Breast epithelium (tissue), 4 donors: ENCODE results near the gene DYNC1I1. TPM values are rescaled to one million over a fixed set of nuclear protein-coding genes. Genes with fewer than 3 reads are reported as not detected.

ENCODE experiments used
- DNase-seq, 2 donors: peaks; one replicate each; pipeline ENCODE4 v3.0.0-alpha.2; 2019; ENCODE audit warnings: low spot score in 2 of 2
- H3K27ac ChIP-seq, 2 donors: fragments of 200-600 bp; sonication (generic) in 1 of 2; one replicate each; pipeline ENCODE4 v1.5.1; 2016 to 2019; ENCODE audit warnings: mild to moderate bottlenecking in 1 of 2
- H3K27me3 ChIP-seq, 2 donors: fragments of 200-600 bp; sonication (generic) in 1 of 2; one replicate each; pipeline versions ENCODE4 v1.5.1 to v1.6.0; 2017 to 2019; ENCODE audit warnings: control low read depth in 1 of 2, mild to moderate bottlenecking in 1 of 2
- H3K36me3 ChIP-seq: fragments of 200-600 bp; one replicate; pipeline ENCODE4 v1.5.1; 2019
- H3K4me1 ChIP-seq, 2 donors: fragments of 200-600 bp; sonication (generic); one replicate each; pipeline ENCODE4 v1.5.1; 2016 to 2019; ENCODE audit warnings: control low read depth in 1 of 2
- H3K4me3 ChIP-seq, 3 donors: fragments of 200-600 bp; sonication (generic); 1 replicate in 2 of 3; 2 replicates in 1 of 3; pipeline ENCODE4 v1.5.1; 2016 to 2019; ENCODE audit warnings: mild to moderate bottlenecking in 3 of 3, moderate library complexity in 2 of 3
- H3K9me3 ChIP-seq, 2 donors: fragments of 200-600 bp; sonication (generic) in 1 of 2; one replicate each; pipeline ENCODE4 v1.5.1; 2016 to 2019; ENCODE audit warnings: control low read depth in 1 of 2
- POLR2A ChIP-seq: fragments of 450-650 bp; IDR thresholded peaks from one replicate; pipeline ENCODE4 v1.6.1; 2016; ENCODE audit warnings: antibody characterized with exemption, mild to moderate bottlenecking, moderate library complexity
- POLR2AphosphoS5 ChIP-seq, 3 donors: sonication (generic); formaldehyde crosslinking; IDR thresholded peaks; one replicate each; pipeline ENCODE4 v1.6.1; 2017; ENCODE audit warnings: antibody characterized with exemption in 3 of 3
- intact Hi-C: fragments of 100-400 bp; cut with DNase I; formaldehyde crosslinking; loops from one replicate; pipeline ENCODE4 v1.15.1; 2023; ENCODE audit warnings: low total_unique reads
- total RNA-seq, 3 donors: library from RNA; depleted of rRNA; stranded (reverse); fragments of >200 nt; gene quantifications; one replicate each; pipeline ENCODE4 v1.1.0, GENCODE V29; 2016
- TF ChIP-seq, protein P1 (sequence below), 3 donors: fragments of 450-650 bp; IDR thresholded peaks; one replicate each; pipeline ENCODE4 v1.5.1; 2016 to 2017; ENCODE audit warnings: antibody characterized with exemption in 3 of 3, mild to moderate bottlenecking in 3 of 3, moderate library complexity in 3 of 3

Gene DYNC1I1
- total RNA-seq, 3 donors from 2014 or later = 5.7 to 7.7 (median 6.6) TPM

DNA sequence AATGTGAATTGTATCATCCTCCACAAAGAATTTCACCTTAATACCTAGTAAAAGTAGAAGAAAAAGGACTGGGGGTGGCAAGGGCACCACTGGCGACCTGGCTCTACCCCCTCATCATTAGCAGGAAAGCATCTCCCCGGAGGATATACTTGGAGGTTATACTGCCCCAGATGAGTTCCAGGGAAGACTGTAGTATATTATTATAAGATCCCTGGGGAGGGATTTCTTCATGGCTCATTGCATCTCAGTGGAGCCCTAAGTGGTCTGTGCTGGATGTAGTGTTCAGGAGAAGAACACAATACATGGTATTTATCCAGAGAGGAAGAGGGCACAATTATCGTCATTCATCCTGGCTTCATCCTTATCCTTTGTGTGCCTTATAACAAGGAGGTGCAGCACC lies 14.2 kb upstream of the DYNC1I1 start:
- H3K27me3 ChIP-seq = no peaks in the 10 kb centered on the region
- TF ChIP-seq POLR2A = no peak
- TF ChIP-seq, protein P1, sequence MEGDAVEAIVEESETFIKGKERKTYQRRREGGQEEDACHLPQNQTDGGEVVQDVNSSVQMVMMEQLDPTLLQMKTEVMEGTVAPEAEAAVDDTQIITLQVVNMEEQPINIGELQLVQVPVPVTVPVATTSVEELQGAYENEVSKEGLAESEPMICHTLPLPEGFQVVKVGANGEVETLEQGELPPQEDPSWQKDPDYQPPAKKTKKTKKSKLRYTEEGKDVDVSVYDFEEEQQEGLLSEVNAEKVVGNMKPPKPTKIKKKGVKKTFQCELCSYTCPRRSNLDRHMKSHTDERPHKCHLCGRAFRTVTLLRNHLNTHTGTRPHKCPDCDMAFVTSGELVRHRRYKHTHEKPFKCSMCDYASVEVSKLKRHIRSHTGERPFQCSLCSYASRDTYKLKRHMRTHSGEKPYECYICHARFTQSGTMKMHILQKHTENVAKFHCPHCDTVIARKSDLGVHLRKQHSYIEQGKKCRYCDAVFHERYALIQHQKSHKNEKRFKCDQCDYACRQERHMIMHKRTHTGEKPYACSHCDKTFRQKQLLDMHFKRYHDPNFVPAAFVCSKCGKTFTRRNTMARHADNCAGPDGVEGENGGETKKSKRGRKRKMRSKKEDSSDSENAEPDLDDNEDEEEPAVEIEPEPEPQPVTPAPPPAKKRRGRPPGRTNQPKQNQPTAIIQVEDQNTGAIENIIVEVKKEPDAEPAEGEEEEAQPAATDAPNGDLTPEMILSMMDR (IDR thresholded peaks at IDR 0.05) = no peak
- no peak for TF ChIP-seq POLR2AphosphoS5 (IDR thresholded peaks at IDR 0.05)
- no peaks in the 10 kb centered on the region for H3K9me3 ChIP-seq
- intact Hi-C loops = no loop called here
- no peak overlapping the region for H3K4me3 ChIP-seq
- no peak for DNase-seq
- H3K36me3 ChIP-seq = no peaks in the 10 kb centered on the region
- no peaks in the 10 kb centered on the region for H3K4me1 ChIP-seq
- H3K27ac ChIP-seq = no peak overlapping the region

DNA sequence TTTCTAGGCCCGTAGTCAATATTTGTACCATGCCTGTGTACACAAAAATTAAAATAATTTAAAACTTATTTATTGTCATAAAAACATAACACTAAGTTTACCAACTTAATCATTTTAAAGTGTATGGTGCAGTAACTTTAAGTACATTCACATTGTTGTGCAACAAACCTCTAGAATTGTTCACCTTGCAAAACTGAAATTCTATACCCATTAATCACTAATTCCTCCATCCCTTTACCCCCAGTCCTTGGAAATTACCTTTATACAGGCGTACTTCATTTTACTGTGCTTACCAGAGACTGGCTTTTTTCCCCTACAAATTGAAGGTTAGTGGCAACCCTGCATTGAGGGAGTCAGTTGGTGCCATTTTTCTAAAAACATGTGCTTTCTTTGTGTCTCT lies 6.3 kb upstream of the DYNC1I1 start:
- Histone ChIP-seq H3K4me1 (no peaks in the 10 kb centered on the region), H3K4me3 (no peak overlapping the region), H3K36me3 (no peaks in the 10 kb centered on the region), H3K27me3 (no peaks in the 10 kb centered on the region), H3K9me3 (no peaks in the 10 kb centered on the region), H3K27ac (no peak overlapping the region)
- intact Hi-C loops = no loop called here
- no peak for DNase-seq
- TF ChIP-seq POLR2AphosphoS5 (IDR thresholded peaks at IDR 0.05) (no peak), POLR2A (no peak)
- TF ChIP-seq, protein P1 (IDR thresholded peaks at IDR 0.05) = no peak

DNA sequence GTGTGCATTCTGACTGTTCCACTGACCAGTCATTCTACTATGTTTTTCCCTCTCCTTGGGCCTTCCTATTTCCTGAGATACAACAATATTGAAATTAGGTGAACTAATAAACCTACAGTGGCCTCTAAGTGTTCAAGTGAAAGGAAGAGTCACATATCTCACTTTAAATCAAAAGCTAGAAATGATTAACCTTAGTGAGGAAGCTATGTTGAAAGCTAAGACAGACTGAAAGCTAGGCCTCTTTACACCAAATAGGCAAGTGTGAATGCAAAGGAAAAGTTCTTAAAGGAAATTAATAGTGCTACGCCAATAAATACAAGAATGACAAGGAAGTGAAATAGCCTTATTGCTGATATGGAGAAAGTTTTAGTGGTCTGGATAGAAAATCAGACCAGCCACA lies 5.7 kb upstream of the DYNC1I1 start:
- TF ChIP-seq POLR2AphosphoS5 (IDR thresholded peaks at IDR 0.05) (no peak), POLR2A (no peak)
- TF ChIP-seq, protein P1 (IDR thresholded peaks at IDR 0.05) = no peak
- no peaks in the 10 kb centered on the region for H3K4me1 ChIP-seq
- H3K36me3 ChIP-seq = no peaks in the 10 kb centered on the region
- H3K9me3 ChIP-seq = no peaks in the 10 kb centered on the region
- H3K4me3 ChIP-seq = no peak overlapping the region
- intact Hi-C loops = no loop called here
- H3K27ac ChIP-seq = no peak overlapping the region
- no peak for DNase-seq
- no peaks in the 10 kb centered on the region for H3K27me3 ChIP-seq

DNA sequence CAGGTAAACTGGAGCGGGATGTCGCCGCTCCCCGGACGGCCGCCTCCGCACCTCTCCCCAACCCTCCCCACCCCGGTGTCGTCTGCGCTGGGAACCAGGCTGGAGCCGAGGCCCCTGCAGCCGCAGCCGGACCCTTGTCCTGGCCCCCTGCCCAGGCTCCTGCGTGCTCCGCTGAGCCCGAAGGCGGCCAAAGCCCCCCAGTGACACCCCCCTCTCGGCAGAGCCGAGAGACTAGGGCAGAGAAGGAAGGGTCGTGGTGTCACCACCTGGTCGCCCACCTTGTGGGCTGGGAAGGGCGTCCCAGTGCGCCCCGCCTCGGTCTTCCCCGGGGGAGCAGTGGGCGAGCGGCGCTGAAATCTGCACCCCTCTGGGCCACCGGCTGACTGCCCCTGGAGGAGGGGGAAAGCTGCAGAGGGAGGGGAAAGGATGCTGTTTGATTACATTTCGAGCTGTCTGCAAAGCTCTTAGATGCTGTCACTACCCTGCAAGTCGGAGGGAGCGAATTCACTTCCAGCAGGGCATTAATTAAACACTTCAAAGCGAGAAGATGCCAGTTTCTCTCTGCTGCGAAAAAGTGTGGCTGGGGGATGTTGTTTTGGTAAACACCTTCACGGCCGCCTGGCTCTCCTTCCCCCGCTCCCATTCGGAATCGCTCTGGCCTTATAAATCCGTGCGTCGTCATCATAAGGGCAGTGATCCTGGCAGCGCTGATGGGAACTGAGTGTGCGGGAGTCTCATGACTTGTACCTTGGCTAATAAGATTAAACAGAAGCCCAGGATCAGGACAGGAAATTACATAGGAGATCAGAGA lies 622 bp downstream of the DYNC1I1 start:
- intact Hi-C loops = no loop called here
- Histone ChIP-seq H3K9me3 (no peaks in the 10 kb centered on the region), H3K36me3 (no peaks in the 10 kb centered on the region), H3K4me1 (no peaks in the 10 kb centered on the region), H3K27me3 (no peaks in the 10 kb centered on the region), H3K4me3 (peak overlapping the region; percentile 71 to 82 (median 74)), H3K27ac (peak overlapping the region; percentile 29 to 52)
- no peak for DNase-seq
- TF ChIP-seq POLR2A (no peak), POLR2AphosphoS5 (IDR thresholded peaks at IDR 0.05) (no peak)
- TF ChIP-seq, protein P1 (IDR thresholded peaks at IDR 0.05) = no peak

DNA sequence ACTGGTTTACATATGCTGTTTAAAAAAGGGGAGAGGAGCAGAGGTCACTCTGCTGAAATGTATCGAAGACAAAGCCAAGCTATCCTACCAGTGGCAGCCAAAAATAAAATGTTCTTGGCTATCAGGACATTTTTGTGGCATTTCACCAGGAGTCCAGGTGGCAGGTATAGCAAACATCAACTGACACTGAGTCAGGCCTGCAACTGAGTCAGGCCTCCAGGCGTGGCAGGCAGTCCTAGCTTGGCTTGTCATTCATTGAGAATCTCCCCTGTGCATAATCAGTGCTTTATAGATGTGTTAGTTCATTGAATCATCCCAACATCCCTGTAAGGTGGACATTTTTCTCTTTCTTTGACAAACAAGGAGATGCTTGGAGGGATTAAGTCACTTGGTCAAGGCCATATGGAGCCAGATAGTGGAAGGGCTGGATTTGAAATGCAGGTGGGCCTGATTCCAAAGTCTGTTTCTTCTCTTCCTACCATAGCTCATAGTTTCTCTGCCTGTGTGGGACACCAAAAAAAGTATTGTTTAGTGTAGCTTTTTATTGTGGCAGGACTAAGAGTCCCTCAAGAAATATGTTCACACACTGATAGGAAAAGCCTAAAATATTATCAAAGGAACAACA lies 4.3 kb downstream of the DYNC1I1 start:
- Histone ChIP-seq H3K9me3 (no peaks in the 10 kb centered on the region), H3K27ac (no peak overlapping the region), H3K4me3 (no peak overlapping the region), H3K36me3 (no peaks in the 10 kb centered on the region), H3K4me1 (no peaks in the 10 kb centered on the region), H3K27me3 (no peaks in the 10 kb centered on the region)
- TF ChIP-seq POLR2AphosphoS5 (IDR thresholded peaks at IDR 0.05) (no peak), POLR2A (no peak)
- TF ChIP-seq, protein P1 (IDR thresholded peaks at IDR 0.05) = no peak
- intact Hi-C loops = no loop called here
- no peak for DNase-seq
